Endothelial cell of umbilical vein (primary cell): Measurements from ENCODE around the gene DGKK. TPM values are rescaled to one million over a fixed set of nuclear protein-coding genes. Genes with fewer than 3 reads are reported as not detected.

Experiments used
- BruUV-seq: library from RNA; stranded (reverse); fragments of 400-500 nt; replicated peaks from 2 replicates; lab custom pipeline; 2021; lab: Mats Ljungman, UMichigan
- CTCF ChIA-PET: fragments of 300-600, 350-600 bp; sonication (Branson Sonifier 250); formaldehyde crosslinking; loops from one replicate; lab custom pipeline; 2021; ENCODE audit warnings: antibody characterized with exemption, inconsistent platforms; lab: Charles Lee
- POLR2A ChIA-PET: fragments of 300-600, 350-600 bp; sonication (Branson Sonifier 250); formaldehyde crosslinking; loops from one replicate; lab custom pipeline; 2021; ENCODE audit warnings: antibody characterized with exemption, inconsistent platforms; lab: Charles Lee
- DNase-seq: peaks from one replicate; pipeline ENCODE4 v3.0.0-alpha.2; 2011; ENCODE audit warnings: low read depth, low spot score
- FAIRE-seq: peaks from 2 replicates; lab custom pipeline; 2011; peaks lifted over from hg19 to GRCh38; lab: Jason Lieb, UNC
- H2AFZ ChIP-seq: 2 replicates; pipeline ENCODE4 v1.6.0; 2012; ENCODE audit warnings: low read depth, low read length, control low read depth, inconsistent platforms
- H3K27ac ChIP-seq: 2 replicates; pipeline ENCODE4 v1.5.1; 2011; ENCODE audit warnings: low read depth, mild to moderate bottlenecking, control low read depth, low read length, moderate library complexity; ENCODE audit not compliant: insufficient read depth
- H3K27me3 ChIP-seq, 2 experiments: 2 replicates each; pipeline versions ENCODE4 v1.6.0 to v1.6.1; 2011; ENCODE audit warnings: low read length in 2 of 2, mixed read lengths in 1 of 2; ENCODE audit not compliant: control insufficient read depth in 2 of 2, insufficient read depth in 2 of 2
- H3K36me3 ChIP-seq, 2 experiments: 2 replicates in 1 of 2; 3 replicates in 1 of 2; pipeline ENCODE4 v1.5.1; 2011; ENCODE audit warnings: low read length in 2 of 2, mild to moderate bottlenecking in 1 of 2, moderate library complexity in 1 of 2; ENCODE audit not compliant: control insufficient read depth in 2 of 2, insufficient read depth in 2 of 2; ENCODE audit errors: extremely low read depth in 1 of 2
- H3K4me1 ChIP-seq: 3 replicates; pipeline ENCODE4 v1.5.1; 2011; ENCODE audit warnings: mild to moderate bottlenecking, low read length; ENCODE audit not compliant: control insufficient read depth, insufficient read depth; ENCODE audit errors: extremely low read depth
- H3K4me2 ChIP-seq: 2 replicates; pipeline ENCODE4 v1.6.1; 2011; ENCODE audit warnings: low read length, control low read depth, mixed read lengths; ENCODE audit not compliant: insufficient read depth
- H3K4me3 ChIP-seq, 3 experiments: fragments of 200-600 bp in 1 of 3; sonication (generic), shearing (Covaris generic) in 1 of 3; replicated peaks in 1 of 3; 2 replicates each; pipeline ENCODE4 v1.5.1; 2011 to 2016; ENCODE audit warnings: control low read depth in 3 of 3, low read length in 3 of 3, mild to moderate bottlenecking in 2 of 3, inconsistent platforms in 1 of 3, low read depth in 1 of 3, moderate library complexity in 1 of 3; ENCODE audit not compliant: insufficient read depth in 1 of 3
- H3K79me2 ChIP-seq: 2 replicates; pipeline ENCODE4 v1.6.0; 2012; ENCODE audit warnings: low read length, inconsistent platforms; ENCODE audit not compliant: control insufficient read depth, insufficient read depth
- H3K9ac ChIP-seq: replicated peaks from 2 replicates; pipeline ENCODE3; 2011; ENCODE audit warnings: low read length, control low read depth; ENCODE audit not compliant: insufficient read depth; ENCODE audit errors: extremely low read depth
- H3K9me1 ChIP-seq: replicated peaks from 3 replicates; pipeline ENCODE4 v1.6.0; 2011; ENCODE audit warnings: mild to moderate bottlenecking, low read length; ENCODE audit not compliant: control insufficient read depth, insufficient read depth; ENCODE audit errors: extremely low read depth
- H3K9me3 ChIP-seq: replicated peaks from 2 replicates; pipeline ENCODE4 v1.5.1; 2012; ENCODE audit warnings: low read length, inconsistent platforms; ENCODE audit not compliant: control insufficient read depth, insufficient read depth
- H4K20me1 ChIP-seq: replicated peaks from 2 replicates; pipeline ENCODE3; 2011; ENCODE audit warnings: mild to moderate bottlenecking, low read length; ENCODE audit not compliant: control insufficient read depth, insufficient read depth; ENCODE audit errors: extremely low read depth
- CTCF ChIP-seq, 2 donors: IDR thresholded peaks; 1 replicate in 1 of 2; 2 replicates in 1 of 2; pipeline ENCODE4 v1.5.1; 2011; ENCODE audit warnings: low read length in 2 of 2, mild to moderate bottlenecking in 2 of 2, moderate library complexity in 2 of 2, control low read depth in 1 of 2, inconsistent platforms in 1 of 2, low read depth in 1 of 2; ENCODE audit not compliant: insufficient read depth in 1 of 2; ENCODE audit errors: extremely low read depth in 1 of 2
- EZH2 ChIP-seq: IDR thresholded peaks from 2 replicates; pipeline ENCODE4 v1.6.1; 2012; ENCODE audit warnings: borderline replicate concordance, low read depth, mild to moderate bottlenecking, moderate library complexity, low read length, inconsistent platforms; ENCODE audit not compliant: severe bottlenecking
- FOS ChIP-seq: IDR thresholded peaks from 2 replicates; pipeline ENCODE4 v1.6.1; 2011; ENCODE audit warnings: mild to moderate bottlenecking, low read length, moderate library complexity, borderline replicate concordance; ENCODE audit not compliant: insufficient read depth
- GATA2 ChIP-seq: IDR thresholded peaks from 2 replicates; pipeline ENCODE4 v1.7.0; 2011; ENCODE audit warnings: low read depth, mild to moderate bottlenecking, moderate library complexity, mixed read lengths, low read length; ENCODE audit not compliant: insufficient read length, insufficient read depth
- JUN ChIP-seq: IDR thresholded peaks from 2 replicates; pipeline ENCODE4 v1.6.1; 2011; ENCODE audit warnings: borderline replicate concordance, low read depth; ENCODE audit not compliant: insufficient read length, insufficient read depth
- MAX ChIP-seq: IDR thresholded peaks from 2 replicates; pipeline ENCODE4 v1.6.1; 2011; ENCODE audit not compliant: insufficient read depth, insufficient read length
- MYC ChIP-seq: IDR thresholded peaks from one replicate; pipeline ENCODE4 v1.6.1; 2011; ENCODE audit warnings: mild to moderate bottlenecking, low read depth, low read length
- POLR2A ChIP-seq: IDR thresholded peaks from 2 replicates; pipeline ENCODE4 v1.6.1; 2012; ENCODE audit warnings: low read depth, mild to moderate bottlenecking, control low read depth, low read length
- POLR2AphosphoS5 ChIP-seq: IDR thresholded peaks from 2 replicates; pipeline ENCODE4 v1.6.1; 2012; ENCODE audit warnings: low read depth, mild to moderate bottlenecking, control low read depth, low read length, moderate library complexity; ENCODE audit not compliant: insufficient read depth
- dilution Hi-C: fragments of 300-500 bp; cut with MboI; formaldehyde crosslinking; loops from one replicate; pipeline ENCODE4 v1.15.0; 2019; ENCODE audit warnings: low sequenced_read_pairs; ENCODE audit not compliant: extremely low pct_ligation_motif_present
- intact Hi-C: fragments of 100-400 bp; cut with micrococcal nuclease; formaldehyde crosslinking; loops from one replicate; pipeline ENCODE4 v1.10.0; 2022
- polyA plus RNA-seq, 4 experiments: library from polyadenylated mRNA; depleted of rRNA in 3 of 4; stranded (reverse) in 3 of 4; unstranded in 1 of 4; fragments of >200 nt; gene quantifications; 2 replicates each; pipeline versions ENCODE4 v1.2.1 to v1.2.3, GENCODE V29; 2011 to 2012; ENCODE audit warnings: missing spikeins in 1 of 4
- total RNA-seq: library from RNA; stranded (reverse); gene quantifications from 2 replicates; pipeline ENCODE4 v1.2.3, GENCODE V29; 2021

The DGKK gene
- total and polyA plus RNA-seq, 2 donors (not counting 3 experiments of a cell fraction or from before 2014, with no cell fraction given), result not detected

DNA sequence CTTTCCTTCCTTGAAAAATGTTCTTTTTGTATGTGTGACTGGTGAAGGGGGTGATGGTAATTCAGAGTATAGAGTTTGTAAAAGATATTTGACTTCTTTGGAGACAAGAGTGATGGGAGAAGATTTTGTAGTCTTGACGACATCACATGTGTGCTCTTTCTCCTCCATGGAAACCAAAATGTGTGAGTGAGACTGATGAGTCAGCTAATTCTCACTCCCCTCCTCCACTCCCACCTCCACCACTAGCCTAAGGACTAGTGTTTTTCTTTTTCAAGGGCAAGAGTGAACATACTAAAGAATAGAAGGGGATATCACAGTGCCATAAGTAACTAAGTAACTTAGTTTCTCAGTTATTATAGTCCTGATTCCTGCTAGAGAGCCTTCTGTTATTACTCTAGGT, 14.0 kb upstream of the DGKK start:
- FAIRE-seq (no peak), DNase-seq (no peak)
- H3K9me1 ChIP-seq, result no peaks in the 10 kb centered on the region
- H3K4me2 ChIP-seq, result no peak overlapping the region
- no peak overlapping the region for H3K9ac ChIP-seq
- no peaks in the 10 kb centered on the region for H3K27me3 ChIP-seq
- H3K79me2 ChIP-seq, result no peaks in the 10 kb centered on the region
- dilution Hi-C loops, result no loop called here
- POLR2A ChIA-PET, result no interaction called here
- no peak overlapping the region for H2AFZ ChIP-seq
- H3K4me1 ChIP-seq, result no peaks in the 10 kb centered on the region
- TF ChIP-seq EZH2, result no peak
- TF ChIP-seq JUN, result no peak
- no peak for TF ChIP-seq CTCF (IDR thresholded peaks at IDR 0.05; ENCODE audit: extremely low read depth in 1 of 2, insufficient read depth in 1 of 2, low read depth in 1 of 2, low read length in 2 of 2)
- no peak overlapping the region for H3K4me3 ChIP-seq
- CTCF ChIA-PET, result no interaction called here
- H3K9me3 ChIP-seq, result no peaks in the 10 kb centered on the region
- H3K36me3 ChIP-seq, result no peaks in the 10 kb centered on the region
- no peak overlapping the region for H3K27ac ChIP-seq
- BruUV-seq, result no TSS peak
- intact Hi-C loops, result no loop called here
- no peaks in the 10 kb centered on the region for H4K20me1 ChIP-seq

GRCh38 chrX:50483283-50483682, 12.7 kb upstream of the DGKK start:
- dilution Hi-C loops, result no loop called here
- ChIA-PET CTCF (no interaction called here), POLR2A (no interaction called here)

More at GRCh38 chrX:50483283-50483682, 12.7 kb upstream of the DGKK start:
- Histone ChIP-seq H3K9ac (no peak overlapping the region), H2AFZ (no peak overlapping the region), H3K4me1 (no peaks in the 10 kb centered on the region), H3K4me3 (no peak overlapping the region), H3K9me3 (no peaks in the 10 kb centered on the region), H3K27me3 (no peaks in the 10 kb centered on the region), H3K27ac (no peak overlapping the region), H3K9me1 (no peaks in the 10 kb centered on the region), H4K20me1 (no peaks in the 10 kb centered on the region), H3K79me2 (no peaks in the 10 kb centered on the region), H3K36me3 (no peaks in the 10 kb centered on the region), H3K4me2 (no peak overlapping the region)
- TF ChIP-seq CTCF (IDR thresholded peaks at IDR 0.05; ENCODE audit: extremely low read depth in 1 of 2, insufficient read depth in 1 of 2, low read depth in 1 of 2, low read length in 2 of 2) (no peak), EZH2 (no peak), POLR2A (no peak), FOS (no peak), GATA2 (no peak), MYC (no peak), MAX (no peak), POLR2AphosphoS5 (no peak), JUN (no peak)
- intact Hi-C loops, result no loop called here
- no TSS peak for BruUV-seq
- DNase-seq, result no peak
- FAIRE-seq, result no peak
